ENCODE measurements around the gene PARD3B.

GRCh38 chr2:205500065-205500464 lies 954.8 kb downstream of the PARD3B start:
- TF ChIP-seq, protein P1, sequence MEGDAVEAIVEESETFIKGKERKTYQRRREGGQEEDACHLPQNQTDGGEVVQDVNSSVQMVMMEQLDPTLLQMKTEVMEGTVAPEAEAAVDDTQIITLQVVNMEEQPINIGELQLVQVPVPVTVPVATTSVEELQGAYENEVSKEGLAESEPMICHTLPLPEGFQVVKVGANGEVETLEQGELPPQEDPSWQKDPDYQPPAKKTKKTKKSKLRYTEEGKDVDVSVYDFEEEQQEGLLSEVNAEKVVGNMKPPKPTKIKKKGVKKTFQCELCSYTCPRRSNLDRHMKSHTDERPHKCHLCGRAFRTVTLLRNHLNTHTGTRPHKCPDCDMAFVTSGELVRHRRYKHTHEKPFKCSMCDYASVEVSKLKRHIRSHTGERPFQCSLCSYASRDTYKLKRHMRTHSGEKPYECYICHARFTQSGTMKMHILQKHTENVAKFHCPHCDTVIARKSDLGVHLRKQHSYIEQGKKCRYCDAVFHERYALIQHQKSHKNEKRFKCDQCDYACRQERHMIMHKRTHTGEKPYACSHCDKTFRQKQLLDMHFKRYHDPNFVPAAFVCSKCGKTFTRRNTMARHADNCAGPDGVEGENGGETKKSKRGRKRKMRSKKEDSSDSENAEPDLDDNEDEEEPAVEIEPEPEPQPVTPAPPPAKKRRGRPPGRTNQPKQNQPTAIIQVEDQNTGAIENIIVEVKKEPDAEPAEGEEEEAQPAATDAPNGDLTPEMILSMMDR (IDR thresholded peaks at IDR 0.05; ENCODE audit: insufficient read depth, low read length) = no peak
- TF ChIP-seq POLR2AphosphoS5 (IDR thresholded peaks at IDR 0.05; ENCODE audit: low read depth) (no peak), GABPA (IDR thresholded peaks at IDR 0.05; ENCODE audit: low read depth) (no peak)
